IMR-90 (cell line): ENCODE measurements around the gene PRKACB. TPM values are rescaled to one million over a fixed set of nuclear protein-coding genes. Genes with fewer than 3 reads are reported as not detected.

Source experiments
- ATAC-seq: fragments of 200-7000 bp; cut with Tn5 transposase; 2 replicates; pipeline ENCODE4 v1.9.1; 2020; ENCODE audit warnings: low read depth, mild to moderate bottlenecking, moderate library complexity
- BruUV-seq: library from RNA; stranded (reverse); fragments of 400-500 nt; replicated peaks from 2 replicates; lab custom pipeline; 2021; lab: Mats Ljungman, UMichigan
- CTCF ChIA-PET: fragments of 300-600 bp; formaldehyde crosslinking; extraction: SDS; loops from one replicate; lab custom pipeline; 2021; ENCODE audit warnings: antibody characterized with exemption; lab: Yijun Ruan, JAX
- POLR2A ChIA-PET: fragments of 300-600 bp; sonication (Branson Sonifier 250); formaldehyde crosslinking; loops from one replicate; lab custom pipeline; 2022; ENCODE audit warnings: antibody characterized with exemption; ENCODE audit not compliant: unreplicated experiment; lab: Charles Lee
- DNase-seq: peaks from one replicate; pipeline ENCODE4 v3.0.0; 2013
- H2AFZ ChIP-seq: replicated peaks from 2 replicates; pipeline ENCODE3; 2013; ENCODE audit warnings: low read length, mild to moderate bottlenecking; ENCODE audit not compliant: poor library complexity
- H2AK5ac ChIP-seq: 2 replicates; pipeline ENCODE4 v1.6.1; 2013; ENCODE audit warnings: low read depth, low read length, inconsistent platforms
- H2AK9ac ChIP-seq: replicated peaks from 2 replicates; pipeline ENCODE3; 2013; ENCODE audit warnings: mild to moderate bottlenecking, low read depth, low read length, moderate library complexity; ENCODE audit not compliant: poor library complexity
- H2BK120ac ChIP-seq: 2 replicates; pipeline ENCODE4 v1.6.1; 2013; ENCODE audit warnings: low read depth, low read length, inconsistent platforms
- H2BK15ac ChIP-seq: 3 replicates; pipeline ENCODE4 v1.6.1; 2013; ENCODE audit warnings: low read depth, low read length, inconsistent platforms
- H2BK20ac ChIP-seq: 2 replicates; pipeline ENCODE4 v1.6.1; 2013; ENCODE audit warnings: low read depth, mild to moderate bottlenecking, inconsistent platforms, low read length, moderate library complexity
- H2BK5ac ChIP-seq: 2 replicates; pipeline ENCODE4 v1.6.1; 2013; ENCODE audit warnings: mild to moderate bottlenecking, low read depth, low read length, inconsistent platforms; ENCODE audit not compliant: poor library complexity, severe bottlenecking
- H3K14ac ChIP-seq: replicated peaks from 2 replicates; pipeline ENCODE4 v1.6.1; 2013; ENCODE audit warnings: low read depth, low read length, inconsistent platforms
- H3K18ac ChIP-seq: 2 replicates; pipeline ENCODE4 v1.6.1; 2013; ENCODE audit warnings: low read depth, low read length, control low read depth
- H3K23ac ChIP-seq: 2 replicates; pipeline ENCODE4 v1.6.1; 2013; ENCODE audit warnings: low read depth, low read length, inconsistent platforms
- H3K27ac ChIP-seq: 2 replicates; pipeline ENCODE4 v1.5.1; 2013; ENCODE audit warnings: mild to moderate bottlenecking, control low read depth, low read length; ENCODE audit not compliant: insufficient read depth
- H3K27me3 ChIP-seq: 2 replicates; pipeline ENCODE4 v1.6.1; 2013; ENCODE audit warnings: low read length; ENCODE audit not compliant: control insufficient read depth, insufficient read depth
- H3K36me3 ChIP-seq: 2 replicates; pipeline ENCODE4 v1.6.1; 2013; ENCODE audit warnings: low read length, mixed read lengths; ENCODE audit not compliant: control insufficient read depth, insufficient read depth
- H3K4ac ChIP-seq: 2 replicates; pipeline ENCODE4 v1.6.1; 2013; ENCODE audit warnings: low read depth, low read length, inconsistent platforms
- H3K4me1 ChIP-seq: 2 replicates; pipeline ENCODE4 v1.6.1; 2013; ENCODE audit warnings: low read length, mixed read lengths; ENCODE audit not compliant: control insufficient read depth, insufficient read depth
- H3K4me2 ChIP-seq: 2 replicates; pipeline ENCODE4 v1.6.1; 2013; ENCODE audit warnings: low read depth, mild to moderate bottlenecking, control low read depth, low read length, moderate library complexity
- H3K4me3 ChIP-seq: 2 replicates; pipeline ENCODE4 v1.5.1; 2013; ENCODE audit warnings: low read depth, mild to moderate bottlenecking, control low read depth, low read length, moderate library complexity; ENCODE audit not compliant: insufficient read depth
- H3K56ac ChIP-seq: 2 replicates; pipeline ENCODE4 v1.6.1; 2013; ENCODE audit warnings: low read length, inconsistent platforms; ENCODE audit not compliant: insufficient read depth; ENCODE audit errors: extremely low read depth
- H3K79me1 ChIP-seq, 2 experiments: 2 replicates each; pipeline ENCODE4 v1.6.1; 2013; ENCODE audit warnings: low read length in 2 of 2, inconsistent platforms in 1 of 2, low read depth in 1 of 2
- H3K9ac ChIP-seq: 2 replicates; pipeline ENCODE4 v1.6.1; 2013; ENCODE audit warnings: low read depth, low read length, control low read depth
- H3K9me1 ChIP-seq: 2 replicates; pipeline ENCODE4 v1.6.1; 2013; ENCODE audit warnings: low read length, inconsistent platforms; ENCODE audit not compliant: insufficient read depth
- H3K9me3 ChIP-seq: 2 replicates; pipeline ENCODE4 v1.6.1; 2013; ENCODE audit warnings: low read length; ENCODE audit not compliant: control insufficient read depth, insufficient read depth
- H4K20me1 ChIP-seq: 2 replicates; pipeline ENCODE4 v1.6.1; 2013; ENCODE audit warnings: low read length, inconsistent platforms; ENCODE audit not compliant: insufficient read depth
- H4K5ac ChIP-seq: 2 replicates; pipeline ENCODE4 v1.6.1; 2013; ENCODE audit warnings: mild to moderate bottlenecking, low read depth, low read length, control low read depth
- H4K8ac ChIP-seq, 2 experiments: 2 replicates each; pipeline ENCODE4 v1.6.1; 2013; ENCODE audit warnings: low read depth in 2 of 2, low read length in 2 of 2, control low read depth in 1 of 2, inconsistent platforms in 1 of 2
- H4K91ac ChIP-seq: 2 replicates; pipeline ENCODE4 v1.6.1; 2013; ENCODE audit warnings: low read depth, low read length, inconsistent platforms; ENCODE audit not compliant: insufficient read depth
- BHLHE40 ChIP-seq: fragments of 150-350 bp; IDR thresholded peaks from 2 replicates; pipeline ENCODE4 v1.6.1; 2016; ENCODE audit warnings: mild to moderate bottlenecking, low read depth, low read length
- CEBPB ChIP-seq: IDR thresholded peaks from 2 replicates; pipeline ENCODE4 v1.6.1; 2012; ENCODE audit warnings: low read depth, low read length, improper control_type of control experiment
- CHD1 ChIP-seq: IDR thresholded peaks from 2 replicates; pipeline ENCODE4 v1.6.1; 2012; ENCODE audit warnings: low read depth, low read length, improper control_type of control experiment
- FOS ChIP-seq: fragments of 150-350 bp; IDR thresholded peaks from 2 replicates; pipeline ENCODE4 v1.6.1; 2016; ENCODE audit warnings: low read depth, low read length
- MAFK ChIP-seq: IDR thresholded peaks from 2 replicates; pipeline ENCODE4 v1.6.1; 2012; ENCODE audit warnings: low read depth, low read length, improper control_type of control experiment
- MAZ ChIP-seq: IDR thresholded peaks from 2 replicates; pipeline ENCODE4 v1.6.1; 2012; ENCODE audit warnings: low read depth, mild to moderate bottlenecking, low read length, improper control_type of control experiment, moderate library complexity, borderline replicate concordance
- MXI1 ChIP-seq: IDR thresholded peaks from 2 replicates; pipeline ENCODE4 v1.6.1; 2012; ENCODE audit warnings: low read depth, mild to moderate bottlenecking, low read length, moderate library complexity, borderline replicate concordance
- NFE2L2 ChIP-seq: fragments of 150-350 bp; IDR thresholded peaks from 2 replicates; pipeline ENCODE4 v1.6.1; 2016; ENCODE audit warnings: low read depth, mild to moderate bottlenecking, low read length
- POLR2A ChIP-seq: IDR thresholded peaks from 2 replicates; pipeline ENCODE4 v1.6.1; 2012; ENCODE audit warnings: mild to moderate bottlenecking, low read depth, low read length
- RAD21 ChIP-seq: IDR thresholded peaks from 2 replicates; pipeline ENCODE4 v1.6.1; 2012; ENCODE audit warnings: low read length, improper control_type of control experiment
- RCOR1 ChIP-seq: IDR thresholded peaks from 2 replicates; pipeline ENCODE4 v1.6.1; 2012; ENCODE audit warnings: mild to moderate bottlenecking, low read length, improper control_type of control experiment; ENCODE audit not compliant: insufficient replicate concordance
- RFX5 ChIP-seq: IDR thresholded peaks from 2 replicates; pipeline ENCODE4 v1.8.0; 2012; ENCODE audit warnings: low read depth, mild to moderate bottlenecking, low read length, moderate library complexity
- SMC3 ChIP-seq: fragments of 150-350 bp; IDR thresholded peaks from 2 replicates; pipeline ENCODE4 v1.6.1; 2016; ENCODE audit warnings: low read depth, mild to moderate bottlenecking, antibody characterized with exemption, low read length, moderate library complexity
- WGBS, 2 experiments: methylation state at CpG; one replicate each; pipeline versions ENCODE4 v1.1.5 to v1.1.7; 2013; ENCODE audit warnings: missing lambda C conversion rate in 2 of 2; ENCODE audit not compliant: insufficient read length in 1 of 2; ENCODE audit errors: extremely low coverage in 2 of 2; 5-methylcytosine and 5-hydroxymethylcytosine counted together
- dilution Hi-C: fragments of 300-500 bp; cut with HindIII; formaldehyde crosslinking; loops from one replicate; pipeline ENCODE4 v1.14.3; 2018; ENCODE audit warnings: low sequenced_read_pairs; ENCODE audit not compliant: unreplicated experiment
- in situ Hi-C: fragments of 300-500 bp; cut with MboI; formaldehyde crosslinking; loops from 3 replicates; pipeline ENCODE4 v1.14.3; 2019; ENCODE audit warnings: low sequenced_read_pairs, inconsistent platforms, mixed read lengths
- intact Hi-C: fragments of 100-400 bp; cut with micrococcal nuclease; formaldehyde crosslinking; loops from 2 replicates; pipeline ENCODE4 v1.10.0; 2022
- polyA plus RNA-seq, 3 experiments: library from polyadenylated mRNA; depleted of rRNA; stranded (reverse); fragments of >200 nt; gene quantifications; 2 replicates each; pipeline ENCODE4 v1.2.3, GENCODE V29; 2012; ENCODE audit warnings: low replicate concordance in 1 of 3
- total RNA-seq: library from RNA; depleted of rRNA; stranded (reverse); fragments of >200 nt; gene quantifications from 2 replicates; pipeline ENCODE4 v1.2.3, GENCODE V29; 2012
- TF ChIP-seq, protein P1 (sequence below): fragments of 150-350 bp; IDR thresholded peaks from 2 replicates; pipeline ENCODE4 v1.6.1; 2016; ENCODE audit warnings: low read depth, mild to moderate bottlenecking, low read length, moderate library complexity, borderline replicate concordance
- TF ChIP-seq, protein P2 (sequence below): conservative IDR thresholded peaks from 2 replicates; pipeline ENCODE4 v1.5.1; 2012; ENCODE audit warnings: mild to moderate bottlenecking, low read depth, low read length, improper control_type of control experiment
- TF ChIP-seq, protein P3 (sequence below): fragments of 150-350 bp; IDR thresholded peaks from 2 replicates; pipeline ENCODE4 v1.6.1; 2017; ENCODE audit warnings: mild to moderate bottlenecking, antibody characterized with exemption, low read length, low read depth

Gene PRKACB
- total and polyA plus RNA-seq, 2 of the 4 experiments (the other 2 are of a cell fraction), result 8.2 to 8.3 TPM

DNA sequence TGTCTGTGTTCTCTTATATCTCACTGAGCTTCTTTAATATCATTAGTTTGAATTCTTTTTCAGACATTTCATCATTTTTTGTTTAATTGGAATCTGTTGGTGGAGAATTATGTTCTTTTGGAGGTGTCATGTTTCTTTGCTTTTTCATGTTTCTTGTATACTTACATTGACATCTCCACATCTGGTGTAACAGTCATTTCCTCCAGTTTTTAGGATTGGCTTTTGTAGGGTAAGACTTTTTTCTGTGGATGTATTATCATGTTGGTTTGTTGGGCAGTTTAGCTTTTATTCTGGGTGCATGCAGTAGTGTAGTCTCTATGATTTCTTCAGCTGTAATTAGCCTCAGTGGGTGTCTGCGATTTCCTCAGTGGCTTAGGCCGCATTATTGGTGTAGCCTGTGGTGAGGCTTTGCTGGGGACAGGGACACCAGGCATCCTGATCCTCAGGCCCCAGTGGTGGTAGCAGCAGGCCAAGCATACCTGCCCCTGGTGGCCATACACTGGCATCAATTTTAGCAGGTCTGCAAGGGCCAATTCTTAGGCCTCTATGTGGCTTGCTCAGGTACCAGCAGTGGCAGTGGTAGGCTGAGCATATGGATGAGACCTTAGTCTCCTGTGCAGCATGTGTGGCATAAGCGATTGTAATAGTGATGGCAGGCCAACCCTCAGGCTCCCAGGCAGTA is 79.8 kb downstream of the PRKACB start:
- CTCF ChIA-PET, result no interaction called here
- WGBS, 2 experiments, result 0% methylated on average over 1 of the region's 3 CpGs; no CpG with 5 or more reads in 1 of the 2 experiments
- Histone ChIP-seq H3K27ac (no peak overlapping the region), H2BK120ac (no peak overlapping the region), H2AFZ (no peak overlapping the region), H4K5ac (no peak overlapping the region), H3K36me3 (0 out of 2 replicates have a peak, but pooled peaks cover 1% of the 10 kb centered on the region), H4K20me1 (no peaks in the 10 kb centered on the region), H4K8ac (no peak overlapping the region), H3K18ac (no peak overlapping the region), H3K4me1 (no peaks in the 10 kb centered on the region), H3K14ac (no peak overlapping the region), H3K4me2 (no peak overlapping the region), H2AK9ac (no peak overlapping the region), H2BK20ac (no peak overlapping the region), H3K27me3 (no peaks in the 10 kb centered on the region), H3K4me3 (no peak overlapping the region), H3K79me1 (peaks cover 3 to 6% of the 10 kb centered on the region in 2 experiments; a peak in 2 of 4 replicates), H2AK5ac (no peak overlapping the region), H3K9me3 (peaks cover 5% of the 10 kb centered on the region; the same call in 1 of the 2 replicates), H3K9ac (no peak overlapping the region), H3K9me1 (no peaks in the 10 kb centered on the region), H2BK15ac (no peak overlapping the region), H4K91ac (no peak overlapping the region), H3K4ac (no peak overlapping the region), H2BK5ac (no peak overlapping the region), H3K23ac (no peak overlapping the region), H3K56ac (no peak overlapping the region)
- in situ Hi-C loops, result no loop called here
- DNase-seq (peak; percentile 51), ATAC-seq (peak; percentile 24; the same call in 1 of the 2 replicates)
- POLR2A ChIA-PET, result no interaction called here
- intact Hi-C loops, result no loop called here
- dilution Hi-C loops, result no loop called here
- BruUV-seq, result no TSS peak
- TF ChIP-seq RAD21 (no peak), MXI1 (no peak), MAFK (no peak), BHLHE40 (no peak), FOS (no peak), CHD1 (no peak), RCOR1 (no peak), NFE2L2 (no peak), MAZ (no peak), CEBPB (no peak), SMC3 (no peak), RFX5 (no peak), POLR2A (no peak)
- TF ChIP-seq, protein P1, sequence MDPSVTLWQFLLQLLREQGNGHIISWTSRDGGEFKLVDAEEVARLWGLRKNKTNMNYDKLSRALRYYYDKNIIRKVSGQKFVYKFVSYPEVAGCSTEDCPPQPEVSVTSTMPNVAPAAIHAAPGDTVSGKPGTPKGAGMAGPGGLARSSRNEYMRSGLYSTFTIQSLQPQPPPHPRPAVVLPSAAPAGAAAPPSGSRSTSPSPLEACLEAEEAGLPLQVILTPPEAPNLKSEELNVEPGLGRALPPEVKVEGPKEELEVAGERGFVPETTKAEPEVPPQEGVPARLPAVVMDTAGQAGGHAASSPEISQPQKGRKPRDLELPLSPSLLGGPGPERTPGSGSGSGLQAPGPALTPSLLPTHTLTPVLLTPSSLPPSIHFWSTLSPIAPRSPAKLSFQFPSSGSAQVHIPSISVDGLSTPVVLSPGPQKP, result no peak
- TF ChIP-seq, protein P2, sequence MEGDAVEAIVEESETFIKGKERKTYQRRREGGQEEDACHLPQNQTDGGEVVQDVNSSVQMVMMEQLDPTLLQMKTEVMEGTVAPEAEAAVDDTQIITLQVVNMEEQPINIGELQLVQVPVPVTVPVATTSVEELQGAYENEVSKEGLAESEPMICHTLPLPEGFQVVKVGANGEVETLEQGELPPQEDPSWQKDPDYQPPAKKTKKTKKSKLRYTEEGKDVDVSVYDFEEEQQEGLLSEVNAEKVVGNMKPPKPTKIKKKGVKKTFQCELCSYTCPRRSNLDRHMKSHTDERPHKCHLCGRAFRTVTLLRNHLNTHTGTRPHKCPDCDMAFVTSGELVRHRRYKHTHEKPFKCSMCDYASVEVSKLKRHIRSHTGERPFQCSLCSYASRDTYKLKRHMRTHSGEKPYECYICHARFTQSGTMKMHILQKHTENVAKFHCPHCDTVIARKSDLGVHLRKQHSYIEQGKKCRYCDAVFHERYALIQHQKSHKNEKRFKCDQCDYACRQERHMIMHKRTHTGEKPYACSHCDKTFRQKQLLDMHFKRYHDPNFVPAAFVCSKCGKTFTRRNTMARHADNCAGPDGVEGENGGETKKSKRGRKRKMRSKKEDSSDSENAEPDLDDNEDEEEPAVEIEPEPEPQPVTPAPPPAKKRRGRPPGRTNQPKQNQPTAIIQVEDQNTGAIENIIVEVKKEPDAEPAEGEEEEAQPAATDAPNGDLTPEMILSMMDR, result no peak
- TF ChIP-seq, protein P3, sequence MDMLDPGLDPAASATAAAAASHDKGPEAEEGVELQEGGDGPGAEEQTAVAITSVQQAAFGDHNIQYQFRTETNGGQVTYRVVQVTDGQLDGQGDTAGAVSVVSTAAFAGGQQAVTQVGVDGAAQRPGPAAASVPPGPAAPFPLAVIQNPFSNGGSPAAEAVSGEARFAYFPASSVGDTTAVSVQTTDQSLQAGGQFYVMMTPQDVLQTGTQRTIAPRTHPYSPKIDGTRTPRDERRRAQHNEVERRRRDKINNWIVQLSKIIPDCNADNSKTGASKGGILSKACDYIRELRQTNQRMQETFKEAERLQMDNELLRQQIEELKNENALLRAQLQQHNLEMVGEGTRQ, result no peak
